ENCODE results near the gene RGS5.

DNA sequence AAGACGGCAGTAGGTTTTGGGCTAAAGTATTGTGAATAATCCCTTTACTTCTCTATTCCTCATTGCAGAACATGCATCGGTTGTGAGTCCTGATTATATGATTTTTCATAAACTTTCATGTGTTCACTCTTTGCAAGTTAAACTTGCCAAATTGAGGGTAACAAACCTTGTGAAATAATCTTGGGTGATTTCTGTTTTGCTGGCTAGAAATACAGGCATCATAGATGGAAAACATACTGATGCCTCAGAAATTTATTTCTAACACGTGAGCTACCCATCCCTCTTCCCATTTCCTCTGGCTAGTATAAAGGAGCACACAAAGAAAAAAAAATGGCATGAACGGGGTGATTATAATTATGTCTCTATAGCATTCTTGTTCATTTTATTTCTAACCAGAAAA lies 39.6 kb downstream of the RGS5 start:
- TF ChIP-seq, protein P1, sequence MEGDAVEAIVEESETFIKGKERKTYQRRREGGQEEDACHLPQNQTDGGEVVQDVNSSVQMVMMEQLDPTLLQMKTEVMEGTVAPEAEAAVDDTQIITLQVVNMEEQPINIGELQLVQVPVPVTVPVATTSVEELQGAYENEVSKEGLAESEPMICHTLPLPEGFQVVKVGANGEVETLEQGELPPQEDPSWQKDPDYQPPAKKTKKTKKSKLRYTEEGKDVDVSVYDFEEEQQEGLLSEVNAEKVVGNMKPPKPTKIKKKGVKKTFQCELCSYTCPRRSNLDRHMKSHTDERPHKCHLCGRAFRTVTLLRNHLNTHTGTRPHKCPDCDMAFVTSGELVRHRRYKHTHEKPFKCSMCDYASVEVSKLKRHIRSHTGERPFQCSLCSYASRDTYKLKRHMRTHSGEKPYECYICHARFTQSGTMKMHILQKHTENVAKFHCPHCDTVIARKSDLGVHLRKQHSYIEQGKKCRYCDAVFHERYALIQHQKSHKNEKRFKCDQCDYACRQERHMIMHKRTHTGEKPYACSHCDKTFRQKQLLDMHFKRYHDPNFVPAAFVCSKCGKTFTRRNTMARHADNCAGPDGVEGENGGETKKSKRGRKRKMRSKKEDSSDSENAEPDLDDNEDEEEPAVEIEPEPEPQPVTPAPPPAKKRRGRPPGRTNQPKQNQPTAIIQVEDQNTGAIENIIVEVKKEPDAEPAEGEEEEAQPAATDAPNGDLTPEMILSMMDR (IDR thresholded peaks at IDR 0.05): no peak
- no peak for TF ChIP-seq POLR2A (IDR thresholded peaks at IDR 0.05; ENCODE audit: low read depth)
